HEK293 (cell line): Measurements from ENCODE around the gene C17orf67.
A peak's percentile ranks its signal among the peaks of the same experiment; 100 is the strongest.

ENCODE experiments used
- CTCF ChIA-PET: fragments of 350-600 bp; formaldehyde crosslinking; extraction: SDS; loops from one replicate; lab custom pipeline; 2021; ENCODE audit warnings: antibody characterized with exemption; lab: Yijun Ruan, JAX
- POLR2A ChIA-PET: fragments of 300-600 bp; formaldehyde crosslinking; extraction: SDS; loops from one replicate; lab custom pipeline; 2020; ENCODE audit warnings: antibody characterized with exemption, inconsistent platforms; lab: Yijun Ruan, JAX
- H3K27ac ChIP-seq: fragments of 200-500 bp; sonication (Bioruptor generic); 2 replicates; pipeline ENCODE4 v1.5.1; 2014; ENCODE audit warnings: low read depth, low read length, control low read depth, inconsistent platforms; ENCODE audit errors: extremely low read depth
- H3K36me3 ChIP-seq, 2 experiments: fragments of 200-500 bp in 1 of 2; sonication (Bioruptor generic) in 1 of 2; 1 replicate in 1 of 2; 2 replicates in 1 of 2; pipeline ENCODE4 v1.5.1; 2014 to 2017; ENCODE audit warnings: inconsistent platforms in 2 of 2, low read length in 2 of 2; ENCODE audit not compliant: control insufficient read depth in 2 of 2, insufficient read depth in 1 of 2
- H3K4me1 ChIP-seq: fragments of 200-500 bp; sonication (Bioruptor generic); 2 replicates; pipeline ENCODE4 v1.5.1; 2014; ENCODE audit warnings: mild to moderate bottlenecking, low read length, inconsistent platforms; ENCODE audit not compliant: control insufficient read depth, insufficient read depth
- H3K4me3 ChIP-seq: 2 replicates; pipeline ENCODE4 v1.5.1; 2011; ENCODE audit warnings: low read depth, mild to moderate bottlenecking, control low read depth, low read length, moderate library complexity
- H3K9me3 ChIP-seq: fragments of 200-500 bp; sonication (Bioruptor generic); 2 replicates; pipeline ENCODE4 v1.5.1; 2014; ENCODE audit warnings: low read depth, low read length, inconsistent platforms; ENCODE audit not compliant: control insufficient read depth, insufficient read depth
- IKZF3 ChIP-seq: fragments of 450-650 bp; IDR thresholded peaks from 2 replicates; pipeline ENCODE4 v1.5.0; 2018; ENCODE audit warnings: missing biosample characterization, mild to moderate bottlenecking, missing genetic modification characterization, moderate library complexity
- KLF10 ChIP-seq: fragments of 450-650 bp; IDR thresholded peaks from 2 replicates; pipeline ENCODE4 v1.5.1; 2018; ENCODE audit warnings: missing biosample characterization, mild to moderate bottlenecking, missing genetic modification characterization
- KLF7 ChIP-seq: fragments of 450-650 bp; formaldehyde crosslinking; IDR thresholded peaks from 2 replicates; pipeline ENCODE4 v1.5.1; 2016; ENCODE audit warnings: missing biosample characterization, missing genetic modification characterization, borderline replicate concordance
- SCRT1 ChIP-seq: fragments of 450-650 bp; formaldehyde crosslinking; IDR thresholded peaks from 2 replicates; pipeline ENCODE4 v1.5.1; 2016; ENCODE audit warnings: missing biosample characterization, missing genetic modification characterization, borderline replicate concordance
- SP3 ChIP-seq: fragments of 450-650 bp; formaldehyde crosslinking; IDR thresholded peaks from 2 replicates; pipeline ENCODE4 v1.5.1; 2016; ENCODE audit warnings: missing biosample characterization, missing genetic modification characterization
- TCF7L2 ChIP-seq: IDR thresholded peaks from 2 replicates; pipeline ENCODE4 v1.6.1; 2011; ENCODE audit warnings: low read depth, mild to moderate bottlenecking, inconsistent platforms, low read length, moderate library complexity, borderline replicate concordance
- ZFP41 ChIP-seq: fragments of 450-650 bp; formaldehyde crosslinking; IDR thresholded peaks from 2 replicates; pipeline ENCODE4 v1.5.1; 2016; ENCODE audit warnings: missing biosample characterization, missing genetic modification characterization, borderline replicate concordance
- ZIC2 ChIP-seq: fragments of 450-650 bp; formaldehyde crosslinking; IDR thresholded peaks from 2 replicates; pipeline ENCODE4 v1.5.1; 2016; ENCODE audit warnings: missing biosample characterization, missing genetic modification characterization
- ZNF174 ChIP-seq: fragments of 450-650 bp; formaldehyde crosslinking; IDR thresholded peaks from 2 replicates; pipeline ENCODE4 v1.5.0; 2017; ENCODE audit warnings: missing biosample characterization, mild to moderate bottlenecking, missing genetic modification characterization
- ZNF23 ChIP-seq: fragments of 450-650 bp; formaldehyde crosslinking; IDR thresholded peaks from 2 replicates; pipeline ENCODE4 v1.5.1; 2016; ENCODE audit warnings: missing biosample characterization, missing genetic modification characterization, borderline replicate concordance
- ZNF248 ChIP-seq: fragments of 450-650 bp; formaldehyde crosslinking; IDR thresholded peaks from 2 replicates; pipeline ENCODE4 v1.5.1; 2017; ENCODE audit warnings: missing biosample characterization, missing genetic modification characterization
- ZNF274 ChIP-seq, 2 experiments: fragments of 200-500 bp in 1 of 2; fragments of 450-650 bp in 1 of 2; sonication (Bioruptor generic) in 1 of 2; formaldehyde crosslinking in 1 of 2; IDR thresholded peaks; 2 replicates each; pipeline versions ENCODE4 v1.5.1 to v1.6.1; 2014 to 2016; ENCODE audit warnings: borderline replicate concordance in 1 of 2, inconsistent platforms in 1 of 2, low read length in 1 of 2, missing biosample characterization in 1 of 2, missing genetic modification characterization in 1 of 2
- ZNF335 ChIP-seq: fragments of 450-650 bp; formaldehyde crosslinking; conservative IDR thresholded peaks from 2 replicates; pipeline ENCODE4 v1.5.1; 2016; ENCODE audit warnings: missing biosample characterization, missing genetic modification characterization
- ZNF341 ChIP-seq: fragments of 450-650 bp; formaldehyde crosslinking; IDR thresholded peaks from 2 replicates; pipeline ENCODE4; 2016; ENCODE audit warnings: low read depth, missing biosample characterization, missing genetic modification characterization
- ZNF416 ChIP-seq: fragments of 450-650 bp; formaldehyde crosslinking; IDR thresholded peaks from 2 replicates; pipeline ENCODE4 v1.5.1; 2016; ENCODE audit warnings: missing biosample characterization, missing genetic modification characterization
- ZNF549 ChIP-seq: fragments of 450-650 bp; IDR thresholded peaks from 2 replicates; pipeline ENCODE4 v1.5.1; 2018; ENCODE audit warnings: missing biosample characterization, missing genetic modification characterization, mild to moderate bottlenecking, inconsistent platforms, moderate library complexity
- ZNF558 ChIP-seq: fragments of 450-650 bp; formaldehyde crosslinking; IDR thresholded peaks from 2 replicates; pipeline ENCODE4 v1.5.1; 2016; ENCODE audit warnings: missing biosample characterization, missing genetic modification characterization
- ZNF623 ChIP-seq: fragments of 450-650 bp; formaldehyde crosslinking; IDR thresholded peaks from 2 replicates; pipeline ENCODE4 v1.5.1; 2016; ENCODE audit warnings: missing biosample characterization, missing genetic modification characterization
- ZNF701 ChIP-seq: fragments of 450-650 bp; formaldehyde crosslinking; IDR thresholded peaks from 2 replicates; pipeline ENCODE4 v1.5.1; 2016; ENCODE audit warnings: missing biosample characterization, missing genetic modification characterization
- ZNF768 ChIP-seq: fragments of 450-650 bp; formaldehyde crosslinking; IDR thresholded peaks from 2 replicates; pipeline ENCODE4 v1.5.1; 2018; ENCODE audit warnings: missing biosample characterization, mild to moderate bottlenecking, missing genetic modification characterization
- ZNF777 ChIP-seq: fragments of 450-650 bp; formaldehyde crosslinking; IDR thresholded peaks from 2 replicates; pipeline ENCODE4 v1.5.1; 2017; ENCODE audit warnings: missing biosample characterization, missing genetic modification characterization, borderline replicate concordance
- TF ChIP-seq, protein P1 (sequence below): fragments of 450-650 bp; formaldehyde crosslinking; IDR thresholded peaks from 2 replicates; pipeline ENCODE4 v1.5.1; 2016; ENCODE audit warnings: missing biosample characterization, missing genetic modification characterization
- TF ChIP-seq, protein P2 (sequence below): fragments of 450-650 bp; formaldehyde crosslinking; optimal IDR thresholded peaks from 2 replicates; pipeline ENCODE3; 2016; ENCODE audit warnings: missing biosample characterization, mild to moderate bottlenecking, missing genetic modification characterization

The C17orf67 gene

DNA sequence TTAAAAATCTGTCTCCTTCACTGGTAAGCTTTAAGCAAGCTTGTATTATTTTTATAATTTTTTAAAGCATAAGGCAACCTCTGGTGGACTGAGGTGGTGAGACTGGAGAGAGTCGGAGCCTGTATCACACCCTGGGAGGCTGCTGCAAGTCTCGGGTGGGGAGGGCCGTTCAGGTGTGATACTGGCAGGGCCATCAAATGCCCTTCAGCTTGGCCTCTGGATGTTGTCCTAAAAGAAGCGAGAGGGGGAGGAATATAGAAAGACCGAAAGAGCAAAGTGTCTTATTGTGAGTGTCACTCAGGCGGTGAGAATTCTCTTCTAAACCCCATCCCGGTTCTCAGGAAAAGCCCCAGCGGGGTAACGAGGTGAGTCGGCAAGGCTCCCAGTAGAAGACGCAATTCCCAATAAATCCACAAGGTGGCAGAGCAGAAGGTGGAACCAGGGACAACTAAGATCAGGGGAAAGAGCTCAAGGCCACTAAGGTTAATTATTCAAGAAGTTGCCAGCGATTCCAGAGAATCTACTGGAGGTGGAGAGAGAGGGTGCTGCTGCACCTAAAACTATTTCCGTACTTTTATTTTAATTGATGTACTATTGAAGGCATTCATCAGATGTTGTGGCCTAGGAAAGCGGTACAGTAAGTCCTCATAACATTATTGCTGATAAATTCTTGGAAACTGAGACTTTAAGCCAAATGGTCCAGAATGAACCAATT, 14.1 kb downstream of the C17orf67 start (continued):
- TF ChIP-seq, protein P1, sequence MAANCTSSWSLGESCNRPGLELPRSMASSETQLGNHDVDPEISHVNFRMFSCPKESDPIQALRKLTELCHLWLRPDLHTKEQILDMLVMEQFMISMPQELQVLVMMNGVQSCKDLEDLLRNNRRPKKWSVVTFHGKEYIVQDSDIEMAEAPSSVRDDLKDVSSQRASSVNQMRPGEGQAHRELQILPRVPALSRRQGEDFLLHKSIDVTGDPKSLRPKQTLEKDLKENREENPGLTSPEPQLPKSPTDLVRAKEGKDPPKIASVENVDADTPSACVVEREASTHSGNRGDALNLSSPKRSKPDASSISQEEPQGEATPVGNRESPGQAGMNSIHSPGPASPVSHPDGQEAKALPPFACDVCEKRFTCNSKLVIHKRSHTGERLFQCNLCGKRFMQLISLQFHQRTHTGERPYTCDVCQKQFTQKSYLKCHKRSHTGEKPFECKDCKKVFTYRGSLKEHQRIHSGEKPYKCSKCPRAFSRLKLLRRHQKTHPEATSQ (tag by site-specific recombination): no peak
- no peak for TF ChIP-seq ZNF777 (tag by site-specific recombination)
- TF ChIP-seq ZNF549 (tag by site-specific recombination): no peak
- TF ChIP-seq ZNF174 (tag by site-specific recombination): no peak
- TF ChIP-seq ZNF701 (tag by site-specific recombination): no peak
- no peak for TF ChIP-seq KLF7 (tag by site-specific recombination)
- TF ChIP-seq ZFP41 (tag by site-specific recombination): no peak
- no peak for TF ChIP-seq ZNF248
- TF ChIP-seq KLF10: no peak
- no peak for TF ChIP-seq TCF7L2
- peak; percentile 71 for TF ChIP-seq ZNF335 (tag by site-specific recombination)
- TF ChIP-seq ZNF341 (tag by site-specific recombination): no peak

DNA sequence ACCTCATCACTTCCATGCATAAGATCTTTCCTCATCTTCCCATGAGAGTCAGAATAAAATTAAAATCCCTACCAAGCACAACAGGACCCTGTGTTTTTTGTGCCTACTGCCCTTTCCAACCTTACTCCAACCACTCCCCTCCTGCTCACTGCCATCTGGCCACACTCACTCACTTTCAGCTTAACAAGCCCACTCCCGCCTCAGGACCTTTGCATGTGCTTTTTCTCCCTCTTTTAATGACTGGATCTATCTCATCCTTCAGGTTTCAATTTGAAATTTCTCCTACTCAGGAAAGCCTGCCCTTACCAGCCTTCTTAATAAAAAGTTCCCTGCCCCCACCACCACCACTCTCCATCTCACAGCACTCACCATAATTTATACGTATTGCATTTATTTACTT, 14.7 kb downstream of the C17orf67 start:
- peak; percentile 96 for TF ChIP-seq ZNF623 (tag by site-specific recombination)
- TF ChIP-seq SP3 (tag by site-specific recombination): no peak
- no peak overlapping the region for H3K27ac ChIP-seq
- no peaks in the 10 kb centered on the region for H3K4me1 ChIP-seq
- ChIA-PET POLR2A (interaction anchor here (0.5 to 1.7 kb wide), 3 partner anchors 15 to 95 kb away, joined by 4 to 10 read pairs (median 7); partner anchors contain the start of genes C17orf67, DGKE and TRIM25), CTCF (interaction anchor here (0.7 to 5.4 kb wide), 41 partner anchors 8 to 342 kb away, joined by 3 to 38 read pairs (median 5); partner anchors contain the start of gene COIL)
- no peaks in the 10 kb centered on the region for H3K36me3 ChIP-seq
- no peaks in the 10 kb centered on the region for H3K9me3 ChIP-seq
- H3K4me3 ChIP-seq: no peak overlapping the region

DNA sequence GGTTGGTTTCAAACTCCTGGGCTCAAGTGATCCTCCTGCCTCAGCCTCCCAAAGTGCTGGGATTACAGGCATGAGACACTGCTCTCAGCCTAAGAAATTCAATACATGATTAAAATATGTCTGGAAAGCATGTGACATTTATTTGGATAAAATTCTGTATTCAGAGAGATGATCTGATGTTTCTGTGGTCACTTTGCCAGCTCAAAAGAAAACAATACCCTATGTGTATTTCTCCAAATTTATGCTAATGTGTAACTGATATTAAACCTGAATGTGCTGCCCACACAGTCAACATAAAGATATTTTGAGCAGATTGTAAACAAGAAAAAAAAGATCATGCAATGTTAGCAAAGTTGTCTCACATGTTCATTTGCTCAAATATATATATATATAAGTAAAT, 16.7 kb downstream of the C17orf67 start:
- ChIA-PET CTCF (interaction anchor here (0.6 to 5.4 kb wide), 7 partner anchors 10 to 125 kb away, joined by 3 to 38 read pairs (median 5); no protein-coding TSS in a partner anchor), POLR2A (no interaction called here)
- TF ChIP-seq TCF7L2: no peak
- TF ChIP-seq ZNF23 (tag by site-specific recombination): no peak
- no peak for TF ChIP-seq ZNF416
- no peak for TF ChIP-seq ZIC2 (tag by site-specific recombination)
- no peak for TF ChIP-seq ZNF558 (tag by site-specific recombination)
- TF ChIP-seq ZNF768 (tag by site-specific recombination): no peak
- no peak for TF ChIP-seq ZNF274 (IDR thresholded peaks at IDR 0.05; ENCODE audit: low read length)
- no peak for TF ChIP-seq ZNF274 (tag by site-specific recombination; IDR thresholded peaks at IDR 0.05; ENCODE audit: borderline replicate concordance)
- no peak for TF ChIP-seq SCRT1 (tag by site-specific recombination)
- TF ChIP-seq, protein P2, sequence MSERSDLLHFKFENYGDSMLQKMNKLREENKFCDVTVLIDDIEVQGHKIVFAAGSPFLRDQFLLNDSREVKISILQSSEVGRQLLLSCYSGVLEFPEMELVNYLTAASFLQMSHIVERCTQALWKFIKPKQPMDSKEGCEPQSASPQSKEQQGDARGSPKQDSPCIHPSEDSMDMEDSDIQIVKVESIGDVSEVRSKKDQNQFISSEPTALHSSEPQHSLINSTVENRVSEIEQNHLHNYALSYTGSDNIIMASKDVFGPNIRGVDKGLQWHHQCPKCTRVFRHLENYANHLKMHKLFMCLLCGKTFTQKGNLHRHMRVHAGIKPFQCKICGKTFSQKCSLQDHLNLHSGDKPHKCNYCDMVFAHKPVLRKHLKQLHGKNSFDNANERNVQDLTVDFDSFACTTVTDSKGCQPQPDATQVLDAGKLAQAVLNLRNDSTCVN (tag by site-specific recombination): no peak
- no peak for TF ChIP-seq IKZF3
- Histone ChIP-seq H3K4me1 (no peaks in the 10 kb centered on the region), H3K36me3 (no peaks in the 10 kb centered on the region), H3K9me3 (no peaks in the 10 kb centered on the region), H3K27ac (no peak overlapping the region), H3K4me3 (no peak overlapping the region)
